GM12878 (cell line): ENCODE measurements around the gene HOXA10. TPM values are rescaled to one million over a fixed set of nuclear protein-coding genes. Genes with fewer than 3 reads are reported as not detected.

ENCODE experiments used
- ATAC-seq: fragments of 200-7000 bp; cut with Tn5 transposase; 3 replicates; pipeline ENCODE4 v1.9.1; 2020; ENCODE audit warnings: mild to moderate bottlenecking, moderate library complexity
- BruUV-seq: library from RNA; stranded (reverse); fragments of 400-500 nt; replicated peaks from 2 replicates; lab custom pipeline; 2021; lab: Mats Ljungman, UMichigan
- CTCF ChIA-PET: fragments of 300-600 bp; sonication (Branson Sonifier 250); formaldehyde crosslinking; extraction: SDS; loops from one replicate; lab custom pipeline; 2021; ENCODE audit warnings: inconsistent platforms; lab: Yijun Ruan, JAX
- POLR2A ChIA-PET: fragments of 350-600 bp; formaldehyde crosslinking; extraction: SDS; loops from one replicate; lab custom pipeline; 2021; ENCODE audit warnings: inconsistent platforms; lab: Charles Lee
- RAD21 ChIA-PET: fragments of 300-600 bp; sonication (Branson Sonifier 250); formaldehyde crosslinking; loops from one replicate; lab custom pipeline; 2023; ENCODE audit warnings: antibody characterized with exemption; ENCODE audit not compliant: unreplicated experiment; lab: Charles Lee
- SMC1A ChIA-PET: fragments of 300-600 bp; sonication (Branson Sonifier 250); formaldehyde crosslinking; loops from one replicate; lab custom pipeline; 2023; ENCODE audit not compliant: unreplicated experiment, uncharacterized antibody; lab: Charles Lee
- DNase-seq: peaks from one replicate; pipeline ENCODE4 v3.0.0-alpha.2; 2011; ENCODE audit warnings: low read depth, low spot score
- FAIRE-seq: peaks from 3 replicates; lab custom pipeline; 2011; peaks lifted over from hg19 to GRCh38; lab: Jason Lieb, UNC
- H2AFZ ChIP-seq: 2 replicates; pipeline ENCODE4 v1.6.0; 2011; ENCODE audit warnings: low read depth, low read length, control low read depth; ENCODE audit not compliant: control insufficient read depth
- H3K27ac ChIP-seq: 2 replicates; pipeline ENCODE4 v1.5.1; 2011; ENCODE audit warnings: control low read depth; ENCODE audit not compliant: control insufficient read depth, insufficient read depth
- H3K27me3 ChIP-seq, 2 experiments: replicated peaks in 1 of 2; 2 replicates each; pipeline versions ENCODE4 v1.6.0 to v1.6.1; 2011; ENCODE audit warnings: low read length in 1 of 2; ENCODE audit not compliant: control insufficient read depth in 2 of 2, insufficient read depth in 2 of 2
- H3K36me3 ChIP-seq, 2 experiments: 2 replicates each; pipeline ENCODE4 v1.5.1; 2011; ENCODE audit warnings: low read length in 1 of 2; ENCODE audit not compliant: control insufficient read depth in 2 of 2, insufficient read depth in 2 of 2
- H3K4me1 ChIP-seq: 2 replicates; pipeline ENCODE4 v1.6.1; 2011; ENCODE audit warnings: mild to moderate bottlenecking, low read length, moderate library complexity, mixed read lengths; ENCODE audit not compliant: control insufficient read depth, insufficient read depth
- H3K4me2 ChIP-seq: 2 replicates; pipeline ENCODE4 v1.6.0; 2011; ENCODE audit warnings: control low read depth; ENCODE audit not compliant: control insufficient read depth, insufficient read depth
- H3K4me3 ChIP-seq: fragments of 200-600 bp; sonication (generic); 2 replicates; pipeline ENCODE4 v1.5.1; 2016
- H3K79me2 ChIP-seq: 2 replicates; pipeline ENCODE4 v1.6.0; 2011; ENCODE audit warnings: low read length; ENCODE audit not compliant: control insufficient read depth, insufficient read depth
- H3K9ac ChIP-seq: 2 replicates; pipeline ENCODE4 v1.8.0; 2011; ENCODE audit warnings: low read length, control low read depth, mixed read lengths; ENCODE audit not compliant: control insufficient read depth, insufficient read depth
- H3K9me3 ChIP-seq: replicated peaks from 3 replicates; pipeline ENCODE4 v1.5.1; 2011; ENCODE audit warnings: mild to moderate bottlenecking, low read length; ENCODE audit not compliant: control insufficient read depth, insufficient read depth
- H4K20me1 ChIP-seq: 2 replicates; pipeline ENCODE4 v1.6.0; 2011; ENCODE audit not compliant: control insufficient read depth, insufficient read depth
- CBFB ChIP-seq: IDR thresholded peaks from 2 replicates; pipeline ENCODE4 v1.6.1; 2016; ENCODE audit warnings: antibody characterized with exemption, low read depth
- CREB1 ChIP-seq: IDR thresholded peaks from 2 replicates; pipeline ENCODE4 v1.6.1; 2012; ENCODE audit warnings: low read depth, mild to moderate bottlenecking, inconsistent platforms
- HDAC6 ChIP-seq: fragments of 200-600 bp; sonication (generic); IDR thresholded peaks from one replicate; pipeline ENCODE4 v1.8.0; 2017; ENCODE audit warnings: antibody characterized with exemption; ENCODE audit not compliant: unreplicated experiment
- NRF1 ChIP-seq: conservative IDR thresholded peaks from 2 replicates; pipeline ENCODE4 v1.6.1; 2011; ENCODE audit warnings: mild to moderate bottlenecking, low read depth, low read length, improper control_type of control experiment
- SMARCA5 ChIP-seq: fragments of 450-650 bp; IDR thresholded peaks from 2 replicates; pipeline ENCODE4 v1.6.1; 2017; ENCODE audit warnings: mild to moderate bottlenecking
- SMC3 ChIP-seq: IDR thresholded peaks from 2 replicates; pipeline ENCODE4 v1.6.1; 2011; ENCODE audit warnings: low read length, improper control_type of control experiment, borderline replicate concordance
- TARDBP ChIP-seq: IDR thresholded peaks from 2 replicates; pipeline ENCODE4 v1.6.1; 2016; ENCODE audit warnings: borderline replicate concordance
- ZSCAN29 ChIP-seq: fragments of 450-650 bp; IDR thresholded peaks from 2 replicates; pipeline ENCODE4 v1.6.1; 2017; ENCODE audit warnings: mild to moderate bottlenecking, moderate library complexity
- WGBS: methylation state at CpG from one replicate; pipeline ENCODE4 v1.1.6; 2016; ENCODE audit warnings: low lambda C conversion rate; ENCODE audit not compliant: insufficient replicate concordance, insufficient coverage; ENCODE audit errors: missing lambda C conversion rate; 5-methylcytosine and 5-hydroxymethylcytosine counted together
- in situ Hi-C: fragments of 300-500 bp; cut with MboI; formaldehyde crosslinking; loops from 9 replicates; pipeline ENCODE4 v1.14.3; 2018; ENCODE audit warnings: mixed read lengths
- intact Hi-C: fragments of 100-400 bp; cut with micrococcal nuclease; formaldehyde crosslinking; loops from one replicate; pipeline ENCODE4 v1.14.2; 2022; ENCODE audit not compliant: unreplicated experiment
- polyA plus RNA-seq, 11 experiments: library from polyadenylated mRNA; depleted of rRNA in 4 of 11; unstranded in 6 of 11; stranded (reverse) in 5 of 11; fragments of >200 nt; fragmentation: Nextera tagmentation in 4 of 11; fragmentation: Illumina TruSeq in 1 of 11; extraction: Ambion mirVana in 4 of 11; extraction: Trizol in 1 of 11; gene quantifications; 1 replicate in 1 of 11; 2 replicates in 10 of 11; pipeline versions ENCODE4 v1.2.1 to v1.2.3, GENCODE V29; 2011 to 2016; ENCODE audit warnings: inconsistent platforms in 2 of 11, missing spikeins in 2 of 11, low read depth in 1 of 11
- total RNA-seq, 4 experiments: library from RNA; depleted of rRNA in 3 of 4; stranded (reverse); fragments of >200 nt in 3 of 4; fragmentation: Illumina TruSeq in 1 of 4; extraction: Trizol in 1 of 4; gene quantifications; 2 replicates each; pipeline versions ENCODE4 v1.2.1 to v1.2.3, GENCODE V29; 2013 to 2021
- TF ChIP-seq, protein P1 (sequence below): IDR thresholded peaks from 2 replicates; pipeline ENCODE4 v1.6.1; 2012; ENCODE audit warnings: low read depth, low read length, improper control_type of control experiment

HOXA10 gene
- total and polyA plus RNA-seq, 10 of the 15 experiments (the other 5 are each of a cell fraction or from before 2014, with no cell fraction given): not detected

- H3K4me3 ChIP-seq: no peak overlapping the region
- 0 out of 2 replicates have a peak, but pooled peaks cover 3% of the 10 kb centered on the region for H4K20me1 ChIP-seq
- DNase-seq (no peak), FAIRE-seq (no peak), ATAC-seq (no peak)
- intact Hi-C loops (loop anchor here (5.0 kb wide), 2 partner anchors 587 to 902 kb away; no protein-coding TSS in a partner anchor), in situ Hi-C loops (loop anchor here (5.0 kb wide), 3 partner anchors 382 to 822 kb away; no protein-coding TSS in a partner anchor)
- H3K9ac ChIP-seq: no peak overlapping the region
- no peak overlapping the region for H3K4me2 ChIP-seq
- no peaks in the 10 kb centered on the region for H3K79me2 ChIP-seq
- H3K9me3 ChIP-seq: no peaks in the 10 kb centered on the region; the same call in 2 of the 3 replicates
- H2AFZ ChIP-seq: no peak overlapping the region
- no peaks in the 10 kb centered on the region for H3K36me3 ChIP-seq
- 40% methylated on average over 9 of the region's 9 CpGs for WGBS
- no peak for TF ChIP-seq CBFB
- TF ChIP-seq NRF1: no peak
- no peak for TF ChIP-seq SMARCA5
- no peak for TF ChIP-seq SMC3
- TF ChIP-seq, protein P1, sequence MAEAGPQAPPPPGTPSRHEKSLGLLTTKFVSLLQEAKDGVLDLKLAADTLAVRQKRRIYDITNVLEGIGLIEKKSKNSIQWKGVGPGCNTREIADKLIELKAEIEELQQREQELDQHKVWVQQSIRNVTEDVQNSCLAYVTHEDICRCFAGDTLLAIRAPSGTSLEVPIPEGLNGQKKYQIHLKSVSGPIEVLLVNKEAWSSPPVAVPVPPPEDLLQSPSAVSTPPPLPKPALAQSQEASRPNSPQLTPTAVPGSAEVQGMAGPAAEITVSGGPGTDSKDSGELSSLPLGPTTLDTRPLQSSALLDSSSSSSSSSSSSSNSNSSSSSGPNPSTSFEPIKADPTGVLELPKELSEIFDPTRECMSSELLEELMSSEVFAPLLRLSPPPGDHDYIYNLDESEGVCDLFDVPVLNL: no peak
- TF ChIP-seq ZSCAN29: no peak
- TF ChIP-seq TARDBP: no peak
- no peak for TF ChIP-seq HDAC6
- TF ChIP-seq CREB1: no peak
- no TSS peak for BruUV-seq
- POLR2A ChIA-PET: no interaction called here
- H3K27me3 ChIP-seq: peaks cover 21 to 37% of the 10 kb centered on the region in 2 experiments
- H3K27ac ChIP-seq: no peak overlapping the region
- CTCF ChIA-PET: interaction anchor here (1.1 to 3.3 kb wide), 19 partner anchors 22 to 902 kb away, joined by 3 to 93 read pairs (median 10); no protein-coding TSS in a partner anchor
- SMC1A ChIA-PET: interaction anchor here (0.9 to 2.4 kb wide), 4 partner anchors 382 to 742 kb away, joined by 3 to 16 read pairs (median 6); no protein-coding TSS in a partner anchor
- no peaks in the 10 kb centered on the region; the same call in 1 of the 2 replicates for H3K4me1 ChIP-seq
- RAD21 ChIA-PET: interaction anchor here (0.9 to 2.6 kb wide), 4 partner anchors 411 to 728 kb away, joined by 3 to 70 read pairs (median 30); no protein-coding TSS in a partner anchor
These were observed 20.7 kb upstream of the HOXA10 start for GRCh38 chr7:27194686-27195379.
